K562 (cell line): ENCODE measurements around the gene MYL4. TPM values are rescaled to one million over a fixed set of nuclear protein-coding genes. Genes with fewer than 3 reads are reported as not detected.

Experiments
- CREM ChIP-seq: IDR thresholded peaks from 2 replicates; pipeline ENCODE4 v1.6.1; 2014; ENCODE audit warnings: antibody characterized with exemption, low read depth
- ELK3 ChIP-seq: fragments of 450-650 bp; formaldehyde crosslinking; IDR thresholded peaks from 2 replicates; pipeline ENCODE4 v1.4.0; 2020; ENCODE audit warnings: mild to moderate bottlenecking
- HNRNPL ChIP-seq: fragments of 200-400 bp; formaldehyde crosslinking; IDR thresholded peaks from 2 replicates; pipeline ENCODE4 v1.6.1; 2017; ENCODE audit warnings: low read depth, mild to moderate bottlenecking, low read length
- HNRNPLL ChIP-seq: fragments of 200-400 bp; formaldehyde crosslinking; IDR thresholded peaks from 2 replicates; pipeline ENCODE4 v1.6.1; 2017; ENCODE audit warnings: low read length, low read depth, mild to moderate bottlenecking; ENCODE audit not compliant: poor library complexity, severe bottlenecking
- JUND ChIP-seq, 2 experiments: IDR thresholded peaks; 2 replicates in 1 of 2; 3 replicates in 1 of 2; pipeline ENCODE4 v1.6.1; 2011; ENCODE audit warnings: borderline replicate concordance in 2 of 2, low read depth in 2 of 2, low read length in 2 of 2, improper control_type of control experiment in 1 of 2, missing biosample characterization in 1 of 2, missing genetic modification characterization in 1 of 2, missing genetic modification reagents in 1 of 2
- PBX2 ChIP-seq, 2 experiments: IDR thresholded peaks in 1 of 2; conservative IDR thresholded peaks in 1 of 2; 2 replicates each; pipeline ENCODE4 v1.6.1; 2016; ENCODE audit warnings: low read depth in 2 of 2, mild to moderate bottlenecking in 1 of 2, missing compliant biosample characterization in 1 of 2, missing genetic modification characterization in 1 of 2, moderate library complexity in 1 of 2
- SOX6 ChIP-seq: fragments of 450-650 bp; IDR thresholded peaks from 2 replicates; pipeline ENCODE4 v1.6.1; 2014; ENCODE audit warnings: mild to moderate bottlenecking
- UBTF ChIP-seq, 2 experiments: IDR thresholded peaks; 2 replicates each; pipeline ENCODE4 v1.6.1; 2012; ENCODE audit warnings: improper control_type of control experiment in 2 of 2, low read depth in 2 of 2, low read length in 2 of 2, borderline replicate concordance in 1 of 2
- ZNF395 ChIP-seq: fragments of 200-800 bp; sonication (Bioruptor generic); IDR thresholded peaks from 2 replicates; pipeline ENCODE4 v1.6.1; 2017; ENCODE audit warnings: missing genetic modification characterization, missing compliant biosample characterization
- ZNF592 ChIP-seq: fragments of 450-650 bp; IDR thresholded peaks from 2 replicates; pipeline ENCODE4 v1.6.1; 2017; ENCODE audit warnings: antibody characterized with exemption, mild to moderate bottlenecking
- polyA plus RNA-seq, 8 experiments: library from polyadenylated mRNA; depleted of rRNA in 4 of 8; stranded (reverse) in 5 of 8; unstranded in 3 of 8; fragments of >200 nt; fragmentation: Nextera tagmentation in 2 of 8; fragmentation: Illumina TruSeq in 1 of 8; extraction: Ambion mirVana in 2 of 8; extraction: Trizol in 1 of 8; gene quantifications; 2 replicates each; pipeline versions ENCODE4 v1.2.1 to v1.2.3, GENCODE V29; 2011 to 2014; ENCODE audit warnings: inconsistent platforms in 1 of 8, missing spikeins in 1 of 8
- total RNA-seq, 7 experiments: library from RNA; depleted of rRNA in 6 of 7; stranded (reverse); fragments of >200 nt in 6 of 7; fragmentation: Illumina TruSeq in 2 of 7; extraction: Trizol in 2 of 7; gene quantifications; 2 replicates each; pipeline versions ENCODE4 v1.2.1 to v1.2.3, GENCODE V29; 2011 to 2021; ENCODE audit warnings: low replicate concordance in 1 of 7

The MYL4 gene
- total and polyA plus RNA-seq, 9 of the 15 experiments (the other 6 are each of a cell fraction or from before 2014, with no cell fraction given): 117 to 423 (median 221) TPM

GRCh38 chr17:47253541-47254402 is 44.6 kb downstream of the MYL4 start, which contains the start of gene ITGB3 (continued):
- TF ChIP-seq UBTF (IDR thresholded peaks at IDR 0.05; ENCODE audit: borderline replicate concordance in 1 of 2, low read depth in 2 of 2, low read length in 2 of 2) (peak; percentile 71 to 89; a peak in 3 of 4 replicates), ZNF592 (0 out of 2 replicates have a peak, but pooled peaks have one; percentile 41), ELK3 (CRISPR knock-in tag) (no peak), ZNF395 (CRISPR knock-in tag) (peak; percentile 69; the same call in 1 of the 2 replicates), HNRNPLL (peak; percentile 87), PBX2 (CRISPR knock-in tag; IDR thresholded peaks at IDR 0.05; ENCODE audit: low read depth) (no peak), PBX2 (tag; conservative IDR thresholded peaks at IDR 0.05; ENCODE audit: low read depth) (no peak), SOX6 (0 out of 2 replicates have a peak, but pooled peaks have one; percentile 14), JUND (IDR thresholded peaks at IDR 0.05; ENCODE audit: borderline replicate concordance, low read depth, low read length) (0 out of 2 replicates have a peak, but pooled peaks have one; percentile 15), JUND (tag; IDR thresholded peaks at IDR 0.05; ENCODE audit: borderline replicate concordance, low read depth, low read length) (no peak), HNRNPL (peak; percentile 72; the same call in 1 of the 2 replicates), CREM (peak; percentile 70)
